HG02642 (cell line): ENCODE data around the gene ABHD14A.
A peak's percentile ranks its signal among the peaks of the same experiment; 100 is the strongest.
"Not testable (repeated sequence)": the region's sequence is repeated elsewhere in the genome, so short reads cannot be mapped to it uniquely, and the experiment has no call there.

Experiments
- ATAC-seq: cut with Tn5 transposase; IDR thresholded peaks from one replicate; pipeline ENCODE4 v1.9.1; 2021; ENCODE audit warnings: mild to moderate bottlenecking; ENCODE audit not compliant: unreplicated experiment, poor library complexity

Gene ABHD14A

GRCh38 chr3:51990501-51990971 is 15.7 kb downstream of the ABHD14A start:
- not testable (repeated sequence) for ATAC-seq

- no peak for ATAC-seq
Measured at GRCh38 chr3:51992017-51992682, 17.3 kb downstream of the ABHD14A start.

GRCh38 chr3:51993657-51994056 is 18.8 kb downstream of the ABHD14A start:
- ATAC-seq = not testable (repeated sequence)

GRCh38 chr3:51994530-51994929 is 19.7 kb downstream of the ABHD14A start:
- no peak for ATAC-seq

GRCh38 chr3:51995346-51996163 is 20.7 kb downstream of the ABHD14A start, which contains the start of gene RPL29:
RPL29 (minus strand) TSS chr3:51995895; CDS start chr3:51995461, 434 bp downstream.
- peak; percentile 87 for ATAC-seq

- no peak for ATAC-seq
Measured at GRCh38 chr3:51997172-51997571, 22.3 kb downstream of the ABHD14A start.

GRCh38 chr3:51997935-51998596 is 23.2 kb downstream of the ABHD14A start:
- ATAC-seq = no peak

- ATAC-seq = no peak
Measured at GRCh38 chr3:51998774-51999173, 23.9 kb downstream of the ABHD14A start.

- ATAC-seq = no peak
Measured at GRCh38 chr3:51999846-52000245, 25.0 kb downstream of the ABHD14A start.

GRCh38 chr3:52001443-52001974 is 26.6 kb downstream of the ABHD14A start:
- peak; percentile 81 for ATAC-seq

- ATAC-seq = no peak
Measured at GRCh38 chr3:52002748-52003147, 27.9 kb downstream of the ABHD14A start.

GRCh38 chr3:52004163-52004787 is 29.4 kb downstream of the ABHD14A start:
- ATAC-seq = no peak

GRCh38 chr3:52004906-52005395 is 30.1 kb downstream of the ABHD14A start:
- no peak for ATAC-seq

- no peak for ATAC-seq
Measured at GRCh38 chr3:52005571-52005986, 30.7 kb downstream of the ABHD14A start.

GRCh38 chr3:52006017-52006819 is 31.4 kb downstream of the ABHD14A start:
- no peak for ATAC-seq

- no peak for ATAC-seq
Measured at GRCh38 chr3:52006820-52007133, 31.9 kb downstream of the ABHD14A start.

- no peak for ATAC-seq
Measured at GRCh38 chr3:52007291-52007690, 32.4 kb downstream of the ABHD14A start.

- no peak for ATAC-seq
Measured at GRCh38 chr3:52010431-52010830, 35.6 kb downstream of the ABHD14A start.

- ATAC-seq = no peak
Measured at GRCh38 chr3:52012699-52013098, 37.8 kb downstream of the ABHD14A start.
